IMR-90 (cell line): ENCODE results near the gene RELL2. TPM values are rescaled to one million over a fixed set of nuclear protein-coding genes. Genes with fewer than 3 reads are reported as not detected.

Experiments used
- ATAC-seq: fragments of 200-7000 bp; cut with Tn5 transposase; 2 replicates; pipeline ENCODE4 v1.9.1; 2020; ENCODE audit warnings: low read depth, mild to moderate bottlenecking, moderate library complexity
- BruUV-seq: library from RNA; stranded (reverse); fragments of 400-500 nt; replicated peaks from 2 replicates; lab custom pipeline; 2021; lab: Mats Ljungman, UMichigan
- CTCF ChIA-PET: fragments of 300-600 bp; formaldehyde crosslinking; extraction: SDS; loops from one replicate; lab custom pipeline; 2021; ENCODE audit warnings: antibody characterized with exemption; lab: Yijun Ruan, JAX
- POLR2A ChIA-PET: fragments of 300-600 bp; sonication (Branson Sonifier 250); formaldehyde crosslinking; loops from one replicate; lab custom pipeline; 2022; ENCODE audit warnings: antibody characterized with exemption; ENCODE audit not compliant: unreplicated experiment; lab: Charles Lee
- DNase-seq: peaks from one replicate; pipeline ENCODE4 v3.0.0; 2013
- H2AFZ ChIP-seq: replicated peaks from 2 replicates; pipeline ENCODE3; 2013; ENCODE audit warnings: low read length, mild to moderate bottlenecking; ENCODE audit not compliant: poor library complexity
- H2AK5ac ChIP-seq: 2 replicates; pipeline ENCODE4 v1.6.1; 2013; ENCODE audit warnings: low read depth, low read length, inconsistent platforms
- H2AK9ac ChIP-seq: replicated peaks from 2 replicates; pipeline ENCODE3; 2013; ENCODE audit warnings: mild to moderate bottlenecking, low read depth, low read length, moderate library complexity; ENCODE audit not compliant: poor library complexity
- H2BK120ac ChIP-seq: 2 replicates; pipeline ENCODE4 v1.6.1; 2013; ENCODE audit warnings: low read depth, low read length, inconsistent platforms
- H2BK15ac ChIP-seq: 3 replicates; pipeline ENCODE4 v1.6.1; 2013; ENCODE audit warnings: low read depth, low read length, inconsistent platforms
- H2BK20ac ChIP-seq: 2 replicates; pipeline ENCODE4 v1.6.1; 2013; ENCODE audit warnings: low read depth, mild to moderate bottlenecking, inconsistent platforms, low read length, moderate library complexity
- H2BK5ac ChIP-seq: 2 replicates; pipeline ENCODE4 v1.6.1; 2013; ENCODE audit warnings: mild to moderate bottlenecking, low read depth, low read length, inconsistent platforms; ENCODE audit not compliant: poor library complexity, severe bottlenecking
- H3K14ac ChIP-seq: replicated peaks from 2 replicates; pipeline ENCODE4 v1.6.1; 2013; ENCODE audit warnings: low read depth, low read length, inconsistent platforms
- H3K18ac ChIP-seq: 2 replicates; pipeline ENCODE4 v1.6.1; 2013; ENCODE audit warnings: low read depth, low read length, control low read depth
- H3K23ac ChIP-seq: 2 replicates; pipeline ENCODE4 v1.6.1; 2013; ENCODE audit warnings: low read depth, low read length, inconsistent platforms
- H3K27ac ChIP-seq: 2 replicates; pipeline ENCODE4 v1.5.1; 2013; ENCODE audit warnings: mild to moderate bottlenecking, control low read depth, low read length; ENCODE audit not compliant: insufficient read depth
- H3K27me3 ChIP-seq: 2 replicates; pipeline ENCODE4 v1.6.1; 2013; ENCODE audit warnings: low read length; ENCODE audit not compliant: control insufficient read depth, insufficient read depth
- H3K36me3 ChIP-seq: 2 replicates; pipeline ENCODE4 v1.6.1; 2013; ENCODE audit warnings: low read length, mixed read lengths; ENCODE audit not compliant: control insufficient read depth, insufficient read depth
- H3K4ac ChIP-seq: 2 replicates; pipeline ENCODE4 v1.6.1; 2013; ENCODE audit warnings: low read depth, low read length, inconsistent platforms
- H3K4me1 ChIP-seq: 2 replicates; pipeline ENCODE4 v1.6.1; 2013; ENCODE audit warnings: low read length, mixed read lengths; ENCODE audit not compliant: control insufficient read depth, insufficient read depth
- H3K4me2 ChIP-seq: 2 replicates; pipeline ENCODE4 v1.6.1; 2013; ENCODE audit warnings: low read depth, mild to moderate bottlenecking, control low read depth, low read length, moderate library complexity
- H3K4me3 ChIP-seq: 2 replicates; pipeline ENCODE4 v1.5.1; 2013; ENCODE audit warnings: low read depth, mild to moderate bottlenecking, control low read depth, low read length, moderate library complexity; ENCODE audit not compliant: insufficient read depth
- H3K56ac ChIP-seq: 2 replicates; pipeline ENCODE4 v1.6.1; 2013; ENCODE audit warnings: low read length, inconsistent platforms; ENCODE audit not compliant: insufficient read depth; ENCODE audit errors: extremely low read depth
- H3K79me1 ChIP-seq, 2 experiments: 2 replicates each; pipeline ENCODE4 v1.6.1; 2013; ENCODE audit warnings: low read length in 2 of 2, inconsistent platforms in 1 of 2, low read depth in 1 of 2
- H3K9ac ChIP-seq: 2 replicates; pipeline ENCODE4 v1.6.1; 2013; ENCODE audit warnings: low read depth, low read length, control low read depth
- H3K9me1 ChIP-seq: 2 replicates; pipeline ENCODE4 v1.6.1; 2013; ENCODE audit warnings: low read length, inconsistent platforms; ENCODE audit not compliant: insufficient read depth
- H3K9me3 ChIP-seq: 2 replicates; pipeline ENCODE4 v1.6.1; 2013; ENCODE audit warnings: low read length; ENCODE audit not compliant: control insufficient read depth, insufficient read depth
- H4K20me1 ChIP-seq: 2 replicates; pipeline ENCODE4 v1.6.1; 2013; ENCODE audit warnings: low read length, inconsistent platforms; ENCODE audit not compliant: insufficient read depth
- H4K5ac ChIP-seq: 2 replicates; pipeline ENCODE4 v1.6.1; 2013; ENCODE audit warnings: mild to moderate bottlenecking, low read depth, low read length, control low read depth
- H4K8ac ChIP-seq, 2 experiments: 2 replicates each; pipeline ENCODE4 v1.6.1; 2013; ENCODE audit warnings: low read depth in 2 of 2, low read length in 2 of 2, control low read depth in 1 of 2, inconsistent platforms in 1 of 2
- H4K91ac ChIP-seq: 2 replicates; pipeline ENCODE4 v1.6.1; 2013; ENCODE audit warnings: low read depth, low read length, inconsistent platforms; ENCODE audit not compliant: insufficient read depth
- BHLHE40 ChIP-seq: fragments of 150-350 bp; IDR thresholded peaks from 2 replicates; pipeline ENCODE4 v1.6.1; 2016; ENCODE audit warnings: mild to moderate bottlenecking, low read depth, low read length
- CEBPB ChIP-seq: IDR thresholded peaks from 2 replicates; pipeline ENCODE4 v1.6.1; 2012; ENCODE audit warnings: low read depth, low read length, improper control_type of control experiment
- FOS ChIP-seq: fragments of 150-350 bp; IDR thresholded peaks from 2 replicates; pipeline ENCODE4 v1.6.1; 2016; ENCODE audit warnings: low read depth, low read length
- MAFK ChIP-seq: IDR thresholded peaks from 2 replicates; pipeline ENCODE4 v1.6.1; 2012; ENCODE audit warnings: low read depth, low read length, improper control_type of control experiment
- MAZ ChIP-seq: IDR thresholded peaks from 2 replicates; pipeline ENCODE4 v1.6.1; 2012; ENCODE audit warnings: low read depth, mild to moderate bottlenecking, low read length, improper control_type of control experiment, moderate library complexity, borderline replicate concordance
- MXI1 ChIP-seq: IDR thresholded peaks from 2 replicates; pipeline ENCODE4 v1.6.1; 2012; ENCODE audit warnings: low read depth, mild to moderate bottlenecking, low read length, moderate library complexity, borderline replicate concordance
- NFE2L2 ChIP-seq: fragments of 150-350 bp; IDR thresholded peaks from 2 replicates; pipeline ENCODE4 v1.6.1; 2016; ENCODE audit warnings: low read depth, mild to moderate bottlenecking, low read length
- POLR2A ChIP-seq: IDR thresholded peaks from 2 replicates; pipeline ENCODE4 v1.6.1; 2012; ENCODE audit warnings: mild to moderate bottlenecking, low read depth, low read length
- RAD21 ChIP-seq: IDR thresholded peaks from 2 replicates; pipeline ENCODE4 v1.6.1; 2012; ENCODE audit warnings: low read length, improper control_type of control experiment
- RCOR1 ChIP-seq: IDR thresholded peaks from 2 replicates; pipeline ENCODE4 v1.6.1; 2012; ENCODE audit warnings: mild to moderate bottlenecking, low read length, improper control_type of control experiment; ENCODE audit not compliant: insufficient replicate concordance
- RFX5 ChIP-seq: IDR thresholded peaks from 2 replicates; pipeline ENCODE4 v1.8.0; 2012; ENCODE audit warnings: low read depth, mild to moderate bottlenecking, low read length, moderate library complexity
- SMC3 ChIP-seq: fragments of 150-350 bp; IDR thresholded peaks from 2 replicates; pipeline ENCODE4 v1.6.1; 2016; ENCODE audit warnings: low read depth, mild to moderate bottlenecking, antibody characterized with exemption, low read length, moderate library complexity
- WGBS, 2 experiments: methylation state at CpG; one replicate each; pipeline versions ENCODE4 v1.1.5 to v1.1.7; 2013; ENCODE audit warnings: missing lambda C conversion rate in 2 of 2; ENCODE audit not compliant: insufficient read length in 1 of 2; ENCODE audit errors: extremely low coverage in 2 of 2; 5-methylcytosine and 5-hydroxymethylcytosine counted together
- dilution Hi-C: fragments of 300-500 bp; cut with HindIII; formaldehyde crosslinking; loops from one replicate; pipeline ENCODE4 v1.14.3; 2018; ENCODE audit warnings: low sequenced_read_pairs; ENCODE audit not compliant: unreplicated experiment
- in situ Hi-C: fragments of 300-500 bp; cut with MboI; formaldehyde crosslinking; loops from 3 replicates; pipeline ENCODE4 v1.14.3; 2019; ENCODE audit warnings: low sequenced_read_pairs, inconsistent platforms, mixed read lengths
- intact Hi-C: fragments of 100-400 bp; cut with micrococcal nuclease; formaldehyde crosslinking; loops from 2 replicates; pipeline ENCODE4 v1.10.0; 2022
- polyA plus RNA-seq, 3 experiments: library from polyadenylated mRNA; depleted of rRNA; stranded (reverse); fragments of >200 nt; gene quantifications; 2 replicates each; pipeline ENCODE4 v1.2.3, GENCODE V29; 2012; ENCODE audit warnings: low replicate concordance in 1 of 3
- total RNA-seq: library from RNA; depleted of rRNA; stranded (reverse); fragments of >200 nt; gene quantifications from 2 replicates; pipeline ENCODE4 v1.2.3, GENCODE V29; 2012
- TF ChIP-seq, protein P1 (sequence below): fragments of 150-350 bp; IDR thresholded peaks from 2 replicates; pipeline ENCODE4 v1.6.1; 2017; ENCODE audit warnings: mild to moderate bottlenecking, antibody characterized with exemption, low read length, low read depth
- TF ChIP-seq, protein P2 (sequence below): conservative IDR thresholded peaks from 2 replicates; pipeline ENCODE4 v1.5.1; 2012; ENCODE audit warnings: mild to moderate bottlenecking, low read depth, low read length, improper control_type of control experiment
- TF ChIP-seq, protein P3 (sequence below): fragments of 150-350 bp; IDR thresholded peaks from 2 replicates; pipeline ENCODE4 v1.6.1; 2016; ENCODE audit warnings: low read depth, mild to moderate bottlenecking, low read length, moderate library complexity, borderline replicate concordance

The RELL2 gene
- total and polyA plus RNA-seq, 2 of the 4 experiments (the other 2 are of a cell fraction), result 2.2 to 7.6 TPM

DNA sequence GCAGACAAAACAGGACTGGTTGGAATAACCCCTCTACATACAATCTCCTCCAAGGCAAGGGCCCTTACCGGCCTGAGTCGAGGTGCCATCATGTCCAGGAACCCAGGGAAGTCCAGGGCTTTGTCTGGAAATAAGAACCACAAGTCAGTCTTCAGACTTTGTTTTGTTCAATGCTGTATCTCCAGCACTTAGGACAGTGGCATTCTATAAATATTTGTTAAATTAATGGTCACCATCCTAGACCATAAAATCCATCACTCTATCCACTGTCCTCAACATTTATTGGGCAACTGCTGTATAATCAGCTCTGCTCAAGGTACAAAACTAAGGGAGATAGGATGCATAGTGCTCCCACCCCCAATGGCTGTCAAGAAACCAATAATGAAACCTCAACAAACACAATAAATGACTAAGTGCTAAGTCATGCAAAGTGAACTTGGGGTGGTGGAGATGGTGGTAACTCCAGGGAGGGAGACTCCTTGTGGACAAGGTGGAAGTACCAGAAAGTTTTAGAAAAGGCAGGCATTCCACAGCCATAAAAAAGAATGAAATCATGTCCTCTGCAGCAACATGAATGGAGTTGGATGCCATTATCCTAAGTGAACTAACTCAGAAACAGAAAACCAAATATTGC lies 5.0 kb downstream of the RELL2 start:
- no peak overlapping the region for H3K4me2 ChIP-seq
- ATAC-seq, result peak; percentile 16
- no peak overlapping the region for H3K14ac ChIP-seq
- no peak overlapping the region for H2BK20ac ChIP-seq
- CTCF ChIA-PET, result interaction anchor here (0.6 to 1.6 kb wide), 3 partner anchors 23 to 125 kb away, joined by 4 read pairs; partner anchors contain the start of gene DIAPH1
- peaks cover 4% of the 10 kb centered on the region; the same call in 1 of the 2 replicates for H3K4me1 ChIP-seq
- no peak overlapping the region for H2BK15ac ChIP-seq
- in situ Hi-C loops, result no loop called here
- DNase-seq, result peak; percentile 61
- POLR2A ChIA-PET, result no interaction called here
- no peak overlapping the region for H2AFZ ChIP-seq
- BruUV-seq, result no TSS peak
- H4K8ac ChIP-seq, result no peak overlapping the region
- H2AK9ac ChIP-seq, result no peak overlapping the region
- peaks cover 12% of the 10 kb centered on the region for H3K9me1 ChIP-seq
- WGBS, 2 experiments, result no CpG with 5 or more reads among the region's 2 CpGs
- H3K56ac ChIP-seq, result no peak overlapping the region
- H3K9me3 ChIP-seq, result no peaks in the 10 kb centered on the region
- peaks cover 31% of the 10 kb centered on the region for H3K36me3 ChIP-seq
- H4K91ac ChIP-seq, result no peak overlapping the region
- H3K79me1 ChIP-seq, result peaks cover 0 to 15% of the 10 kb centered on the region in 2 experiments; a peak in 1 of 4 replicates
- no peak overlapping the region for H3K9ac ChIP-seq
- H3K27me3 ChIP-seq, result no peaks in the 10 kb centered on the region
- H4K5ac ChIP-seq, result no peak overlapping the region
- no peak overlapping the region for H3K4ac ChIP-seq
- dilution Hi-C loops, result no loop called here
- peaks cover 5% of the 10 kb centered on the region; the same call in 1 of the 2 replicates for H4K20me1 ChIP-seq
- H3K18ac ChIP-seq, result no peak overlapping the region
- no peak overlapping the region for H2BK5ac ChIP-seq
- H2AK5ac ChIP-seq, result no peak overlapping the region
- H3K4me3 ChIP-seq, result no peak overlapping the region
- H3K27ac ChIP-seq, result no peak overlapping the region
- H3K23ac ChIP-seq, result no peak overlapping the region
- H2BK120ac ChIP-seq, result no peak overlapping the region
- intact Hi-C loops, result loop anchor here (1.0 kb wide), 1 partner anchor 49 kb away; no protein-coding TSS in a partner anchor
- TF ChIP-seq BHLHE40 (no peak), RCOR1 (no peak), MAFK (no peak), CEBPB (no peak), RAD21 (0 out of 2 replicates have a peak, but pooled peaks have one; percentile 28), NFE2L2 (peak; percentile 43; the same call in 1 of the 2 replicates), MAZ (no peak), MXI1 (no peak), POLR2A (no peak), RFX5 (no peak), SMC3 (peak; percentile 50; the same call in 1 of the 2 replicates), FOS (0 out of 2 replicates have a peak, but pooled peaks have one; percentile 25)
- TF ChIP-seq, protein P1, sequence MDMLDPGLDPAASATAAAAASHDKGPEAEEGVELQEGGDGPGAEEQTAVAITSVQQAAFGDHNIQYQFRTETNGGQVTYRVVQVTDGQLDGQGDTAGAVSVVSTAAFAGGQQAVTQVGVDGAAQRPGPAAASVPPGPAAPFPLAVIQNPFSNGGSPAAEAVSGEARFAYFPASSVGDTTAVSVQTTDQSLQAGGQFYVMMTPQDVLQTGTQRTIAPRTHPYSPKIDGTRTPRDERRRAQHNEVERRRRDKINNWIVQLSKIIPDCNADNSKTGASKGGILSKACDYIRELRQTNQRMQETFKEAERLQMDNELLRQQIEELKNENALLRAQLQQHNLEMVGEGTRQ, result no peak
- TF ChIP-seq, protein P2, sequence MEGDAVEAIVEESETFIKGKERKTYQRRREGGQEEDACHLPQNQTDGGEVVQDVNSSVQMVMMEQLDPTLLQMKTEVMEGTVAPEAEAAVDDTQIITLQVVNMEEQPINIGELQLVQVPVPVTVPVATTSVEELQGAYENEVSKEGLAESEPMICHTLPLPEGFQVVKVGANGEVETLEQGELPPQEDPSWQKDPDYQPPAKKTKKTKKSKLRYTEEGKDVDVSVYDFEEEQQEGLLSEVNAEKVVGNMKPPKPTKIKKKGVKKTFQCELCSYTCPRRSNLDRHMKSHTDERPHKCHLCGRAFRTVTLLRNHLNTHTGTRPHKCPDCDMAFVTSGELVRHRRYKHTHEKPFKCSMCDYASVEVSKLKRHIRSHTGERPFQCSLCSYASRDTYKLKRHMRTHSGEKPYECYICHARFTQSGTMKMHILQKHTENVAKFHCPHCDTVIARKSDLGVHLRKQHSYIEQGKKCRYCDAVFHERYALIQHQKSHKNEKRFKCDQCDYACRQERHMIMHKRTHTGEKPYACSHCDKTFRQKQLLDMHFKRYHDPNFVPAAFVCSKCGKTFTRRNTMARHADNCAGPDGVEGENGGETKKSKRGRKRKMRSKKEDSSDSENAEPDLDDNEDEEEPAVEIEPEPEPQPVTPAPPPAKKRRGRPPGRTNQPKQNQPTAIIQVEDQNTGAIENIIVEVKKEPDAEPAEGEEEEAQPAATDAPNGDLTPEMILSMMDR, result peak; percentile 45
- TF ChIP-seq, protein P3, sequence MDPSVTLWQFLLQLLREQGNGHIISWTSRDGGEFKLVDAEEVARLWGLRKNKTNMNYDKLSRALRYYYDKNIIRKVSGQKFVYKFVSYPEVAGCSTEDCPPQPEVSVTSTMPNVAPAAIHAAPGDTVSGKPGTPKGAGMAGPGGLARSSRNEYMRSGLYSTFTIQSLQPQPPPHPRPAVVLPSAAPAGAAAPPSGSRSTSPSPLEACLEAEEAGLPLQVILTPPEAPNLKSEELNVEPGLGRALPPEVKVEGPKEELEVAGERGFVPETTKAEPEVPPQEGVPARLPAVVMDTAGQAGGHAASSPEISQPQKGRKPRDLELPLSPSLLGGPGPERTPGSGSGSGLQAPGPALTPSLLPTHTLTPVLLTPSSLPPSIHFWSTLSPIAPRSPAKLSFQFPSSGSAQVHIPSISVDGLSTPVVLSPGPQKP, result no peak
